H1 (cell line): ENCODE data around the gene PHOX2A. TPM values are rescaled to one million over a fixed set of nuclear protein-coding genes. Genes with fewer than 3 reads are reported as not detected.
A peak's percentile ranks its signal among the peaks of the same experiment; 100 is the strongest.

ENCODE experiments used
- CTCF ChIA-PET: fragments of 300-600 bp; sonication (Branson Sonifier 250); formaldehyde crosslinking; loops from one replicate; lab custom pipeline; 2021; ENCODE audit not compliant: partially characterized antibody; lab: Charles Lee
- POLR2A ChIA-PET: fragments of 300-600 bp; sonication (Branson Sonifier 250); formaldehyde crosslinking; loops from one replicate; lab custom pipeline; 2021; ENCODE audit warnings: inconsistent platforms; ENCODE audit not compliant: partially characterized antibody; lab: Charles Lee
- DNase-seq, 2 experiments: peaks; one replicate each; pipeline versions ENCODE4 v3.0.0 to v3.0.0-alpha.2; 2010 to 2022; ENCODE audit warnings: low spot score in 2 of 2, low read depth in 1 of 2, mixed read lengths in 1 of 2
- FAIRE-seq: peaks from 2 replicates; lab custom pipeline; 2011; peaks lifted over from hg19 to GRCh38; lab: Jason Lieb, UNC
- H2AFZ ChIP-seq: 2 replicates; pipeline ENCODE4 v1.8.1; 2012; ENCODE audit warnings: low read length, inconsistent platforms
- H2AK5ac ChIP-seq: 2 replicates; pipeline ENCODE4 v1.6.1; 2013; ENCODE audit warnings: low read depth, low read length
- H2BK120ac ChIP-seq: replicated peaks from 2 replicates; pipeline ENCODE3; 2013; ENCODE audit warnings: low read depth, low read length, inconsistent platforms
- H2BK12ac ChIP-seq: 2 replicates; pipeline ENCODE4 v1.6.1; 2013; ENCODE audit warnings: low read depth, low read length
- H2BK15ac ChIP-seq: 2 replicates; pipeline ENCODE4 v1.6.1; 2013; ENCODE audit warnings: low read length
- H2BK20ac ChIP-seq: 2 replicates; pipeline ENCODE4 v1.6.1; 2013; ENCODE audit warnings: low read length
- H2BK5ac ChIP-seq: 2 replicates; pipeline ENCODE4 v1.6.1; 2013; ENCODE audit warnings: low read depth, low read length
- H3K14ac ChIP-seq: 2 replicates; pipeline ENCODE4 v1.6.1; 2013; ENCODE audit warnings: inconsistent platforms; ENCODE audit not compliant: insufficient read length
- H3K18ac ChIP-seq: 2 replicates; pipeline ENCODE4 v1.6.1; 2013; ENCODE audit warnings: low read length; ENCODE audit errors: extremely low read depth
- H3K23ac ChIP-seq: 2 replicates; pipeline ENCODE4 v1.6.1; 2013; ENCODE audit warnings: inconsistent platforms; ENCODE audit not compliant: insufficient read length
- H3K23me2 ChIP-seq: 2 replicates; pipeline ENCODE4 v1.6.1; 2013; ENCODE audit warnings: low read depth, low read length
- H3K27ac ChIP-seq: 2 replicates; pipeline ENCODE4 v1.6.1; 2011; ENCODE audit warnings: low read depth, low read length, inconsistent platforms
- H3K27me3 ChIP-seq, 4 experiments: replicated peaks in 1 of 4; 1 replicate in 1 of 4; 2 replicates in 3 of 4; pipeline versions ENCODE4 v1.6.1 to v1.8.1; 2011 to 2013; ENCODE audit warnings: low read length in 3 of 4, mild to moderate bottlenecking in 3 of 4, inconsistent platforms in 2 of 4, mixed read lengths in 2 of 4, moderate library complexity in 1 of 4; ENCODE audit not compliant: control insufficient read depth in 3 of 4, insufficient read depth in 3 of 4; ENCODE audit errors: extremely low read depth in 1 of 4
- H3K36me3 ChIP-seq, 4 experiments: 2 replicates each; pipeline versions ENCODE4 v1.6.1 to v1.8.1; 2011 to 2013; ENCODE audit warnings: mild to moderate bottlenecking in 4 of 4, low read length in 3 of 4, moderate library complexity in 2 of 4, control low read depth in 1 of 4, inconsistent platforms in 1 of 4; ENCODE audit not compliant: insufficient read depth in 4 of 4, control insufficient read depth in 2 of 4
- H3K4ac ChIP-seq: replicated peaks from 2 replicates; pipeline ENCODE3; 2013; ENCODE audit warnings: low read length, low read depth, mixed read lengths, inconsistent platforms; ENCODE audit not compliant: insufficient read length
- H3K4me1 ChIP-seq, 4 experiments: replicated peaks in 1 of 4; 1 replicate in 1 of 4; 2 replicates in 3 of 4; pipeline versions ENCODE4 v1.6.1 to v1.8.1; 2011 to 2013; ENCODE audit warnings: low read length in 3 of 4, inconsistent platforms in 2 of 4, mixed read lengths in 1 of 4; ENCODE audit not compliant: insufficient read depth in 4 of 4, control insufficient read depth in 3 of 4
- H3K4me2 ChIP-seq, 2 experiments: 2 replicates each; pipeline versions ENCODE4 v1.6.1 to v1.8.1; 2011 to 2013; ENCODE audit warnings: low read depth in 2 of 2, low read length in 2 of 2, control low read depth in 1 of 2, inconsistent platforms in 1 of 2, mild to moderate bottlenecking in 1 of 2; ENCODE audit not compliant: insufficient read depth in 1 of 2
- H3K4me3 ChIP-seq, 4 experiments: fragments of 200-600, 300-600 bp in 1 of 4; sonication (generic), shearing (Covaris generic), sonication (Bioruptor Twin) in 1 of 4; 2 replicates each; pipeline versions ENCODE4 v1.5.1 to v1.8.1; 2011 to 2016; ENCODE audit warnings: low read length in 4 of 4, low read depth in 3 of 4, control low read depth in 2 of 4, inconsistent platforms in 2 of 4, mild to moderate bottlenecking in 2 of 4, mixed read lengths in 1 of 4, moderate library complexity in 1 of 4; ENCODE audit not compliant: insufficient read depth in 2 of 4; ENCODE audit errors: extremely low read depth in 1 of 4
- H3K56ac ChIP-seq: replicated peaks from 2 replicates; pipeline ENCODE3; 2013; ENCODE audit warnings: low read depth, mild to moderate bottlenecking, mixed read lengths, low read length, inconsistent platforms; ENCODE audit not compliant: insufficient read length
- H3K79me1 ChIP-seq: 2 replicates; pipeline ENCODE4 v1.6.1; 2013; ENCODE audit warnings: low read depth, low read length, control low read depth
- H3K79me2 ChIP-seq, 2 experiments: 2 replicates each; pipeline versions ENCODE4 v1.6.1 to v1.8.1; 2012 to 2013; ENCODE audit warnings: low read length in 2 of 2, mild to moderate bottlenecking in 2 of 2, inconsistent platforms in 1 of 2; ENCODE audit not compliant: insufficient read depth in 2 of 2, control insufficient read depth in 1 of 2
- H3K9ac ChIP-seq, 4 experiments: replicated peaks in 1 of 4; 1 replicate in 1 of 4; 2 replicates in 3 of 4; pipeline versions ENCODE4 v1.6.1 to v1.8.1; 2011 to 2013; ENCODE audit warnings: low read depth in 3 of 4, low read length in 3 of 4, control low read depth in 2 of 4, mild to moderate bottlenecking in 2 of 4, moderate library complexity in 2 of 4, inconsistent platforms in 1 of 4; ENCODE audit errors: extremely low read depth in 1 of 4
- H3K9me3 ChIP-seq, 2 experiments: 2 replicates each; pipeline versions ENCODE4 v1.6.1 to v1.8.1; 2012 to 2013; ENCODE audit warnings: mild to moderate bottlenecking in 2 of 2, moderate library complexity in 2 of 2, control low read depth in 1 of 2, inconsistent platforms in 1 of 2, low read depth in 1 of 2, low read length in 1 of 2, mixed read lengths in 1 of 2; ENCODE audit not compliant: insufficient read depth in 2 of 2
- H4K20me1 ChIP-seq, 2 experiments: replicated peaks in 1 of 2; 2 replicates each; pipeline versions ENCODE3 to v1.8.1; 2011 to 2013; ENCODE audit warnings: inconsistent platforms in 2 of 2, low read length in 2 of 2, mild to moderate bottlenecking in 1 of 2; ENCODE audit not compliant: insufficient read depth in 2 of 2, control insufficient read depth in 1 of 2
- H4K5ac ChIP-seq: 2 replicates; pipeline ENCODE4 v1.6.1; 2013; ENCODE audit warnings: low read length, low read depth, mixed read lengths, inconsistent platforms; ENCODE audit not compliant: insufficient read length
- H4K8ac ChIP-seq: 2 replicates; pipeline ENCODE4 v1.8.0; 2013; ENCODE audit warnings: mild to moderate bottlenecking, moderate library complexity, low read length, inconsistent platforms; ENCODE audit not compliant: insufficient read depth; ENCODE audit errors: extremely low read depth
- H4K91ac ChIP-seq: replicated peaks from 2 replicates; pipeline ENCODE3; 2013; ENCODE audit warnings: low read length, mixed read lengths, inconsistent platforms; ENCODE audit not compliant: insufficient read length
- E2F6 ChIP-seq: IDR thresholded peaks from 2 replicates; pipeline ENCODE4 v1.6.1; 2012; ENCODE audit warnings: inconsistent platforms
- EZH2 ChIP-seq: fragments of 200-600 bp; sonication (generic); IDR thresholded peaks from 2 replicates; pipeline ENCODE4 v1.7.1; 2012; ENCODE audit warnings: low read depth, mild to moderate bottlenecking, moderate library complexity, low read length, inconsistent platforms; ENCODE audit not compliant: severe bottlenecking
- GTF2F1 ChIP-seq: IDR thresholded peaks from 2 replicates; pipeline ENCODE4 v1.6.1; 2012; ENCODE audit warnings: low read depth, low read length, improper control_type of control experiment, borderline replicate concordance
- KDM4A ChIP-seq: IDR thresholded peaks from one replicate; pipeline ENCODE4 v1.7.1; 2012; ENCODE audit warnings: low read depth, mild to moderate bottlenecking, moderate library complexity, low read length, inconsistent platforms; ENCODE audit not compliant: severe bottlenecking
- PHF8 ChIP-seq: fragments of 200-600 bp; sonication (generic); conservative IDR thresholded peaks from 2 replicates; pipeline ENCODE4 v1.7.1; 2012; ENCODE audit warnings: low read depth, mild to moderate bottlenecking, inconsistent platforms, low read length, moderate library complexity
- POLR2A ChIP-seq, 2 experiments: IDR thresholded peaks; 1 replicate in 1 of 2; 2 replicates in 1 of 2; pipeline ENCODE4 v1.6.1; 2011; ENCODE audit warnings: low read depth in 2 of 2, low read length in 2 of 2, mild to moderate bottlenecking in 2 of 2; ENCODE audit errors: control extremely low read depth in 1 of 2
- RNF2 ChIP-seq: fragments of 200-900, 300-1000 bp; sonication (generic); IDR thresholded peaks from 2 replicates; pipeline ENCODE4 v1.7.1; 2016; ENCODE audit warnings: borderline replicate concordance, low read depth, mild to moderate bottlenecking, antibody characterized with exemption, low read length; ENCODE audit not compliant: poor library complexity, severe bottlenecking; ENCODE audit errors: missing control alignments
- SAP30 ChIP-seq: fragments of 300-600 bp; sonication (generic); IDR thresholded peaks from 2 replicates; pipeline ENCODE4 v1.7.1; 2012; ENCODE audit warnings: low read length, moderate library complexity, mild to moderate bottlenecking, inconsistent platforms; ENCODE audit not compliant: insufficient read depth, insufficient replicate concordance
- SUZ12 ChIP-seq: fragments of 200-600 bp; sonication (generic); IDR thresholded peaks from 2 replicates; pipeline ENCODE4 v1.6.1; 2012; ENCODE audit warnings: mild to moderate bottlenecking, inconsistent platforms, low read length, moderate library complexity, mixed read lengths
- WGBS, 2 experiments: shearing (Covaris generic) in 1 of 2; methylation state at CpG; one replicate each; pipeline versions ENCODE4 v1.1.6 to v1.1.7; 2013 to 2015; ENCODE audit warnings: low lambda C conversion rate in 2 of 2, mixed read lengths in 2 of 2, inconsistent platforms in 1 of 2, low coverage in 1 of 2, missing lambda C conversion rate in 1 of 2; ENCODE audit not compliant: insufficient replicate concordance in 2 of 2, insufficient coverage in 1 of 2, insufficient read length in 1 of 2; ENCODE audit errors: extremely low coverage in 1 of 2, missing lambda C conversion rate in 1 of 2; 5-methylcytosine and 5-hydroxymethylcytosine counted together
- polyA plus RNA-seq, 7 experiments: library from polyadenylated mRNA; depleted of rRNA in 3 of 7; stranded (reverse) in 5 of 7; unstranded in 2 of 7; fragments of >200 nt in 5 of 7; fragments of 200-250 nt in 2 of 7; gene quantifications; 1 replicate in 5 of 7; 2 replicates in 1 of 7; 4 replicates in 1 of 7; pipeline versions ENCODE4 v1.2.1 to v1.2.3, GENCODE V29; 2011 to 2013; ENCODE audit warnings: missing spikeins in 2 of 7, mixed read lengths in 2 of 7
- total RNA-seq: library from RNA; stranded (reverse); fragmentation: NEBNext Ultra II Directional; extraction: Animal tissue kit (Norgen Biotek cat#: 25700); gene quantifications from 2 replicates; pipeline ENCODE4 v1.2.1, GENCODE V29; 2021

Gene PHOX2A
- total and polyA plus RNA-seq, 2 of the 8 experiments (the other 6 are each of a cell fraction or from before 2014, with no cell fraction given): 0.67 TPM; not detected in 1

- Histone ChIP-seq H2BK20ac (no peak overlapping the region), H3K4me2 (peak overlapping the region; percentile 87 to 90), H3K36me3 (peaks cover 4 to 21% (median 13%) of the 10 kb centered on the region in 4 experiments; a peak in 6 of 8 replicates), H3K9ac (peak overlapping the region in 2 of 4 experiments; percentile 18 to 43; a peak in 2 of 7 replicates), H4K91ac (no peak overlapping the region), H2BK120ac (no peak overlapping the region), H3K27ac (no peak overlapping the region), H4K8ac (peak overlapping the region; percentile 54), H2BK5ac (no peak overlapping the region), H3K79me1 (no peaks in the 10 kb centered on the region), H2AK5ac (no peak overlapping the region), H2BK15ac (no peak overlapping the region; the same call in 1 of the 2 replicates), H4K5ac (no peak overlapping the region), H3K4me3 (peak overlapping the region; percentile 27 to 60 (median 42); a peak in 7 of 8 replicates), H3K56ac (no peak overlapping the region), H2AFZ (no peak overlapping the region), H3K4ac (no peak overlapping the region), H3K23me2 (peaks cover 18% of the 10 kb centered on the region; the same call in 1 of the 2 replicates), H3K9me3 (no peaks in the 10 kb centered on the region; a peak in 1 of 4 replicates), H3K18ac (peak overlapping the region; percentile 19; the same call in 1 of the 2 replicates), H3K23ac (no peak overlapping the region), H3K27me3 (peaks cover 48 to 65% (median 61%) of the 10 kb centered on the region in 4 experiments), H4K20me1 (peaks cover 8 to 11% of the 10 kb centered on the region in 2 experiments), H2BK12ac (no peak overlapping the region), H3K4me1 (peaks cover 5 to 33% (median 23%) of the 10 kb centered on the region in 4 experiments), H3K79me2 (no peaks in the 10 kb centered on the region), H3K14ac (no peak overlapping the region)
- CTCF ChIA-PET: interaction anchor here (0.9 to 10.0 kb wide), 6 partner anchors 12 to 191 kb away, joined by 4 to 101 read pairs (median 10); partner anchors contain the start of gene CLPB
- POLR2A ChIA-PET: interaction anchor here (0.6 to 7.7 kb wide), 6 partner anchors 14 to 232 kb away, joined by 3 to 160 read pairs (median 4); partner anchors contain the start of genes ANAPC15 and INPPL1
- 3% methylated on average over 39 of the region's 69 CpGs; no CpG with 5 or more reads in 1 of the 2 experiments for WGBS, 2 experiments
- FAIRE-seq: no peak
- peak in 1 of 2 experiments; percentile 73 for DNase-seq
- TF ChIP-seq KDM4A: peak; percentile 42
- peak; percentile 7 for TF ChIP-seq RNF2
- no peak for TF ChIP-seq SAP30
- peak; percentile 89 for TF ChIP-seq E2F6
- TF ChIP-seq EZH2: peak; percentile 95
- TF ChIP-seq POLR2A (IDR thresholded peaks at IDR 0.05; ENCODE audit: control extremely low read depth in 1 of 2, low read depth in 2 of 2, low read length in 2 of 2): peak in 1 of 2 experiments; percentile 56; a peak in 1 of 3 replicates
- TF ChIP-seq SUZ12: peak; percentile 92; the same call in 1 of the 2 replicates
- TF ChIP-seq GTF2F1: no peak
- no peak for TF ChIP-seq PHF8
Measured at GRCh38 chr11:72239849-72240460, 4.0 kb downstream of the PHOX2A start.
